HepG2 (cell line): ENCODE data around the gene RPS8. TPM values are rescaled to one million over a fixed set of nuclear protein-coding genes. Genes with fewer than 3 reads are reported as not detected.
A peak's percentile ranks its signal among the peaks of the same experiment; 100 is the strongest.

Source experiments
- ATAC-seq: fragments of 200-7000 bp; cut with Tn5 transposase; 3 replicates; pipeline ENCODE4 v1.9.1; 2020; ENCODE audit warnings: mild to moderate bottlenecking, moderate library complexity
- BruUV-seq: library from RNA; stranded (reverse); fragments of 400-500 nt; replicated peaks from 2 replicates; lab custom pipeline; 2021; lab: Mats Ljungman, UMichigan
- CTCF ChIA-PET: fragments of 300-600 bp; formaldehyde crosslinking; extraction: SDS; loops from one replicate; lab custom pipeline; 2021; ENCODE audit warnings: low total read pairs, inconsistent platforms, low intra/inter-chr PET ratio; lab: Yijun Ruan, JAX
- POLR2A ChIA-PET: fragments of 350-600 bp; sonication (Branson Sonifier 250); formaldehyde crosslinking; loops from one replicate; lab custom pipeline; 2020; ENCODE audit warnings: antibody characterized with exemption, inconsistent platforms; lab: Yijun Ruan, JAX
- DNase-seq: peaks from one replicate; pipeline ENCODE4 v3.0.0-alpha.2; 2015; ENCODE audit warnings: low spot score
- FAIRE-seq: peaks from 3 replicates; lab custom pipeline; 2011; peaks lifted over from hg19 to GRCh38; lab: Jason Lieb, UNC
- H2AFZ ChIP-seq: one replicate; pipeline ENCODE4 v1.6.1; 2011; ENCODE audit warnings: low read length, inconsistent platforms
- H3K27ac ChIP-seq: fragments of 300-600 bp; 3 replicates; pipeline ENCODE4 v1.8.0; 2011; ENCODE audit warnings: mixed run types, mild to moderate bottlenecking, mixed read lengths, low read length, inconsistent platforms; ENCODE audit not compliant: insufficient read depth; ENCODE audit errors: extremely low read length
- H3K27me3 ChIP-seq, 2 experiments: fragments of 200-600 bp in 1 of 2; 2 replicates in 1 of 2; 3 replicates in 1 of 2; pipeline versions ENCODE4 v1.6.0 to v1.8.0; 2011; ENCODE audit warnings: low read length in 2 of 2, mild to moderate bottlenecking in 2 of 2, moderate library complexity in 2 of 2, inconsistent platforms in 1 of 2; ENCODE audit not compliant: insufficient read depth in 2 of 2, control insufficient read depth in 1 of 2
- H3K36me3 ChIP-seq, 2 experiments: fragments of 200-600 bp in 1 of 2; replicated peaks in 1 of 2; 2 replicates in 1 of 2; 3 replicates in 1 of 2; pipeline versions ENCODE4 v1.5.1 to v1.8.0; 2011; ENCODE audit warnings: low read length in 2 of 2, inconsistent platforms in 1 of 2; ENCODE audit not compliant: insufficient read depth in 2 of 2, control insufficient read depth in 1 of 2
- H3K4me1 ChIP-seq: 2 replicates; pipeline ENCODE4 v1.5.1; 2012; ENCODE audit warnings: low read length, inconsistent platforms; ENCODE audit not compliant: insufficient read depth
- H3K4me2 ChIP-seq: 2 replicates; pipeline ENCODE4 v1.6.0; 2011; ENCODE audit warnings: low read depth, low read length, inconsistent platforms
- H3K4me3 ChIP-seq, 3 experiments: fragments of 200-600 bp in 1 of 3; sonication (generic), shearing (Covaris generic) in 1 of 3; replicated peaks in 1 of 3; 2 replicates each; pipeline ENCODE4 v1.5.1; 2011 to 2016; ENCODE audit warnings: low read length in 3 of 3, inconsistent platforms in 2 of 3, low read depth in 2 of 3, mild to moderate bottlenecking in 2 of 3, control low read depth in 1 of 3, mixed read lengths in 1 of 3; ENCODE audit not compliant: insufficient read depth in 1 of 3
- H3K79me2 ChIP-seq: one replicate; pipeline ENCODE4 v1.6.1; 2011; ENCODE audit warnings: low read length, inconsistent platforms; ENCODE audit not compliant: insufficient read depth
- H3K9ac ChIP-seq: 2 replicates; pipeline ENCODE4 v1.6.0; 2011; ENCODE audit warnings: mild to moderate bottlenecking, low read depth, low read length, inconsistent platforms; ENCODE audit not compliant: insufficient read depth
- H3K9me3 ChIP-seq: 2 replicates; pipeline ENCODE4 v1.5.1; 2012; ENCODE audit warnings: mild to moderate bottlenecking, low read length
- H4K20me1 ChIP-seq: 2 replicates; pipeline ENCODE4 v1.6.0; 2011; ENCODE audit warnings: inconsistent platforms, mild to moderate bottlenecking, low read length, moderate library complexity; ENCODE audit not compliant: insufficient read depth
- AGO2 ChIP-seq: fragments of 200-400 bp; formaldehyde crosslinking; optimal IDR thresholded peaks from 2 replicates; pipeline ENCODE3; 2017; ENCODE audit warnings: mild to moderate bottlenecking, low read depth, low read length, moderate library complexity
- CBX5 ChIP-seq: sonication (generic); formaldehyde crosslinking; IDR thresholded peaks from 2 replicates; pipeline ENCODE4 v1.4.0; 2020; ENCODE audit warnings: missing genetic modification reagents, borderline replicate concordance
- GZF1 ChIP-seq: sonication (generic); formaldehyde crosslinking; IDR thresholded peaks from 2 replicates; pipeline ENCODE4 v1.5.1; 2020; ENCODE audit warnings: mild to moderate bottlenecking, missing genetic modification reagents
- HOXA9 ChIP-seq: sonication (generic); formaldehyde crosslinking; IDR thresholded peaks from 2 replicates; pipeline ENCODE4 v1.8.1; 2022; ENCODE audit warnings: missing genetic modification reagents, mild to moderate bottlenecking, moderate library complexity, borderline replicate concordance
- JUN ChIP-seq: sonication (generic); formaldehyde crosslinking; IDR thresholded peaks from 2 replicates; pipeline ENCODE4 v1.4.0; 2020; ENCODE audit warnings: mild to moderate bottlenecking, missing genetic modification reagents
- KDM5B ChIP-seq: sonication (generic); formaldehyde crosslinking; IDR thresholded peaks from 2 replicates; pipeline ENCODE4 v1.4.0; 2020; ENCODE audit warnings: missing genetic modification reagents, mild to moderate bottlenecking, borderline replicate concordance
- KLF11 ChIP-seq: IDR thresholded peaks from 2 replicates; pipeline ENCODE4 v1.6.1; 2016; ENCODE audit warnings: missing compliant biosample characterization
- KLF12 ChIP-seq: sonication (generic); formaldehyde crosslinking; IDR thresholded peaks from 2 replicates; pipeline ENCODE4 v1.4.0; 2020; ENCODE audit warnings: missing genetic modification reagents, borderline replicate concordance
- MAFF ChIP-seq: IDR thresholded peaks from 2 replicates; pipeline ENCODE4 v1.6.1; 2011; ENCODE audit warnings: low read depth, low read length, improper control_type of control experiment
- NFE2L2 ChIP-seq: fragments of 150-350 bp; IDR thresholded peaks from 2 replicates; pipeline ENCODE4 v1.6.1; 2014; ENCODE audit warnings: low read length
- NR2F2 ChIP-seq: IDR thresholded peaks from 2 replicates; pipeline ENCODE4 v1.6.1; 2012; ENCODE audit warnings: low read depth, inconsistent platforms, borderline replicate concordance
- PHF21A ChIP-seq: sonication (generic); formaldehyde crosslinking; IDR thresholded peaks from 2 replicates; pipeline ENCODE4 v1.5.0; 2020; ENCODE audit warnings: mild to moderate bottlenecking, missing genetic modification reagents
- RXRB ChIP-seq: IDR thresholded peaks from 2 replicates; pipeline ENCODE4 v1.6.1; 2016; ENCODE audit warnings: borderline replicate concordance, missing genetic modification reagents, missing compliant biosample characterization
- SMARCC2 ChIP-seq: fragments of 450-650 bp; IDR thresholded peaks from 2 replicates; pipeline ENCODE4 v1.6.1; 2017; ENCODE audit warnings: antibody characterized with exemption, mild to moderate bottlenecking
- ZC3H4 ChIP-seq: sonication (generic); formaldehyde crosslinking; IDR thresholded peaks from 2 replicates; pipeline ENCODE4 v1.4.0; 2020; ENCODE audit warnings: missing genetic modification reagents, borderline replicate concordance
- ZFP1 ChIP-seq: IDR thresholded peaks from 2 replicates; pipeline ENCODE4 v1.6.1; 2016
- ZNF232 ChIP-seq: sonication (generic); formaldehyde crosslinking; IDR thresholded peaks from 2 replicates; pipeline ENCODE4 v1.4.0; 2020; ENCODE audit warnings: missing genetic modification reagents, borderline replicate concordance
- ZNF326 ChIP-seq: sonication (generic); formaldehyde crosslinking; IDR thresholded peaks from 2 replicates; pipeline ENCODE4 v1.4.0; 2020; ENCODE audit warnings: missing genetic modification reagents, borderline replicate concordance
- ZNF432 ChIP-seq: sonication (generic); formaldehyde crosslinking; IDR thresholded peaks from 2 replicates; pipeline ENCODE4 v1.5.0; 2020; ENCODE audit warnings: missing genetic modification reagents, mild to moderate bottlenecking, borderline replicate concordance
- ZNF543 ChIP-seq: sonication (generic); formaldehyde crosslinking; IDR thresholded peaks from 2 replicates; pipeline ENCODE4 v1.4.0; 2020; ENCODE audit warnings: mild to moderate bottlenecking, missing genetic modification reagents
- ZNF550 ChIP-seq: sonication (generic); formaldehyde crosslinking; IDR thresholded peaks from 2 replicates; pipeline ENCODE4 v1.4.0; 2020; ENCODE audit warnings: mild to moderate bottlenecking, missing genetic modification reagents, borderline replicate concordance
- ZNF569 ChIP-seq: sonication (generic); formaldehyde crosslinking; IDR thresholded peaks from 2 replicates; pipeline ENCODE4 v1.5.0; 2020; ENCODE audit warnings: mild to moderate bottlenecking, missing genetic modification reagents, moderate library complexity, borderline replicate concordance
- ZNF652 ChIP-seq: IDR thresholded peaks from 2 replicates; pipeline ENCODE4 v1.6.1; 2016; ENCODE audit warnings: low read depth, borderline replicate concordance
- ZNF660 ChIP-seq: sonication (generic); formaldehyde crosslinking; IDR thresholded peaks from 2 replicates; pipeline ENCODE4 v1.5.1; 2020; ENCODE audit warnings: mild to moderate bottlenecking, low read depth, missing genetic modification reagents, borderline replicate concordance
- ZNF792 ChIP-seq: IDR thresholded peaks from 2 replicates; pipeline ENCODE4 v1.6.1; 2016
- ZNF879 ChIP-seq: sonication (generic); formaldehyde crosslinking; IDR thresholded peaks from 2 replicates; pipeline ENCODE4 v1.8.1; 2023; ENCODE audit warnings: missing genetic modification reagents
- ZSCAN20 ChIP-seq: sonication (generic); formaldehyde crosslinking; IDR thresholded peaks from 2 replicates; pipeline ENCODE4 v1.4.0; 2020; ENCODE audit warnings: missing genetic modification reagents, mild to moderate bottlenecking, borderline replicate concordance
- WGBS: methylation state at CpG from one replicate; pipeline ENCODE4 v1.1.6; 2017; ENCODE audit warnings: low lambda C conversion rate; 5-methylcytosine and 5-hydroxymethylcytosine counted together
- in situ Hi-C: cut with HindIII; loops from 2 replicates; pipeline ENCODE4 v1.10.0; 2017; ENCODE audit warnings: low pct_unique_long_range_greater_than_20kb; ENCODE audit not compliant: extremely low pct_ligation_motif_present
- intact Hi-C: fragments of 100-400 bp; cut with micrococcal nuclease; formaldehyde crosslinking; loops from one replicate; pipeline ENCODE4 v1.10.0; 2022; ENCODE audit not compliant: unreplicated experiment
- polyA plus RNA-seq, 8 experiments: library from polyadenylated mRNA; depleted of rRNA in 3 of 8; stranded (reverse) in 7 of 8; unstranded in 1 of 8; fragments of >200 nt; fragmentation: Illumina TruSeq in 4 of 8; extraction: Trizol in 4 of 8; gene quantifications; 2 replicates each; pipeline versions ENCODE4 v1.2.1 to v1.2.3, GENCODE V29; 2011 to 2016; ENCODE audit warnings: low read depth in 4 of 8, missing spikeins in 1 of 8, mixed read lengths in 1 of 8; ENCODE audit not compliant: insufficient read depth in 1 of 8
- total RNA-seq, 5 experiments: library from RNA; depleted of rRNA; stranded (reverse); fragments of >200 nt; fragmentation: Illumina TruSeq; extraction: Trizol; gene quantifications; 2 replicates each; pipeline ENCODE4 v1.2.3, GENCODE V29; 2016; ENCODE audit warnings: low read depth in 1 of 5

The RPS8 gene
- total and polyA plus RNA-seq, 2 of the 13 experiments (the other 11 are each of a cell fraction or from before 2014, with no cell fraction given) = 2,628 to 2,822 TPM

GRCh38 chr1:44826375-44827196, 51.2 kb downstream of the RPS8 start:
- in situ Hi-C loops = loop anchor here (5.0 to 25.0 kb wide), 2 partner anchors 34 to 186 kb away; partner anchors contain the start of genes HECTD3 and UROD
- Histone ChIP-seq H3K79me2 (no peaks in the 10 kb centered on the region), H3K4me3 (peak overlapping the region; percentile 37 to 71 (median 54)), H3K9me3 (no peaks in the 10 kb centered on the region), H3K27me3 (peaks cover 0 to 2% of the 10 kb centered on the region in 2 experiments; a peak in 1 of 5 replicates), H3K36me3 (no peaks in the 10 kb centered on the region; a peak in 1 of 5 replicates), H3K4me1 (peaks cover 54% of the 10 kb centered on the region), H3K4me2 (peak overlapping the region; percentile 98), H3K9ac (peak overlapping the region; percentile 87), H3K27ac (peak overlapping the region; percentile 88), H4K20me1 (no peaks in the 10 kb centered on the region), H2AFZ (no peak overlapping the region)
- peak; percentile 75 for DNase-seq
- ATAC-seq = peak; percentile 87
- FAIRE-seq = peak; percentile 82
- POLR2A ChIA-PET = interaction anchor here (0.6 to 11.3 kb wide), 28 partner anchors 8 to 1476 kb away, joined by 3 to 570 read pairs (median 7); partner anchors contain the start of genes BEST4, BTBD19, DYNLT4 and EIF2B3
- CTCF ChIA-PET = interaction anchor here (1.2 kb wide), 1 partner anchor 9 kb away, joined by 4 read pairs; no protein-coding TSS in a partner anchor
- 3% methylated on average over 15 of the region's 24 CpGs for WGBS
- intact Hi-C loops = loop anchor here (2.0 to 10.0 kb wide), 3 partner anchors 18 to 478 kb away; partner anchors contain the start of gene BTBD19
- TSS peak; percentile 77 for BruUV-seq
- TF ChIP-seq MAFF = no peak
- peak; percentile 48 for TF ChIP-seq AGO2
- TF ChIP-seq RXRB (CRISPR knock-in tag) = peak; percentile 68; the same call in 1 of the 2 replicates
- TF ChIP-seq ZNF792 (CRISPR knock-in tag) = peak; percentile 18; the same call in 1 of the 2 replicates
- TF ChIP-seq ZNF652 (CRISPR knock-in tag) = no peak
- TF ChIP-seq ZNF232 (CRISPR knock-in tag) = peak; percentile 63; the same call in 1 of the 2 replicates
- no peak for TF ChIP-seq ZSCAN20 (CRISPR knock-in tag)
- peak; percentile 53; the same call in 1 of the 2 replicates for TF ChIP-seq GZF1
- TF ChIP-seq KLF11 = no peak
- TF ChIP-seq ZFP1 = no peak
- peak; percentile 100 for TF ChIP-seq ZNF543 (CRISPR knock-in tag)
- no peak for TF ChIP-seq NR2F2
- peak; percentile 12; the same call in 1 of the 2 replicates for TF ChIP-seq CBX5 (CRISPR knock-in tag)
- TF ChIP-seq ZNF432 (CRISPR knock-in tag) = no peak
- TF ChIP-seq PHF21A (CRISPR knock-in tag) = peak; percentile 58; the same call in 1 of the 2 replicates
- no peak for TF ChIP-seq ZNF569 (CRISPR knock-in tag)
- peak; percentile 50; the same call in 1 of the 2 replicates for TF ChIP-seq KDM5B (CRISPR knock-in tag)
- TF ChIP-seq ZNF660 (CRISPR knock-in tag) = no peak
- TF ChIP-seq KLF12 (CRISPR knock-in tag) = no peak
- no peak for TF ChIP-seq NFE2L2
- no peak for TF ChIP-seq ZNF326 (CRISPR knock-in tag)
- no peak for TF ChIP-seq HOXA9
- no peak for TF ChIP-seq SMARCC2
- TF ChIP-seq ZC3H4 = no peak
- no peak; the same call in 1 of the 2 replicates for TF ChIP-seq JUN
- TF ChIP-seq ZNF879 (CRISPR knock-in tag) = no peak
- no peak for TF ChIP-seq ZNF550 (CRISPR knock-in tag)
